Skeletal muscle tissue (tissue), 4 donors: Measurements from ENCODE around the gene ARHGAP32. TPM values are rescaled to one million over a fixed set of nuclear protein-coding genes. Genes with fewer than 3 reads are reported as not detected.
"Not testable (repeated sequence)": the region's sequence is repeated elsewhere in the genome, so short reads cannot be mapped to it uniquely, and the experiment has no call there.

Experiments used
- H3K27ac ChIP-seq: one replicate; pipeline ENCODE4 v1.7.0; 2013; ENCODE audit warnings: mild to moderate bottlenecking, low read depth, low read length, inconsistent platforms
- H3K27me3 ChIP-seq, 3 donors: one replicate each; pipeline ENCODE4 v1.7.0; 2013; ENCODE audit warnings: low read length in 3 of 3; ENCODE audit not compliant: control insufficient read depth in 3 of 3, insufficient read depth in 3 of 3
- H3K36me3 ChIP-seq, 3 donors: one replicate each; pipeline ENCODE4 v1.7.0; 2013; ENCODE audit warnings: low read length in 3 of 3; ENCODE audit not compliant: control insufficient read depth in 3 of 3, insufficient read depth in 3 of 3
- H3K4me1 ChIP-seq, 3 donors: one replicate each; pipeline ENCODE4 v1.7.0; 2013; ENCODE audit warnings: low read length in 3 of 3, mild to moderate bottlenecking in 3 of 3; ENCODE audit not compliant: control insufficient read depth in 3 of 3, insufficient read depth in 3 of 3
- H3K4me3 ChIP-seq, 3 donors: one replicate each; pipeline ENCODE4 v1.7.0; 2013; ENCODE audit warnings: low read length in 3 of 3
- H3K9ac ChIP-seq, 3 donors: one replicate each; pipeline ENCODE4 v1.7.0; 2013; ENCODE audit warnings: low read length in 3 of 3, mild to moderate bottlenecking in 3 of 3, moderate library complexity in 2 of 3, low read depth in 1 of 3
- H3K9me3 ChIP-seq, 3 donors: one replicate each; pipeline ENCODE4 v1.7.0; 2013; ENCODE audit warnings: low read length in 3 of 3; ENCODE audit not compliant: control insufficient read depth in 3 of 3
- total RNA-seq: library from RNA; depleted of rRNA; stranded (reverse); fragments of >200 nt; gene quantifications from one replicate; pipeline ENCODE4 v1.2.3, GENCODE V29; 2014
- donor health status: Osteomylitis.

The ARHGAP32 gene
- total RNA-seq, 1 donor from 2014 or later = 23.5 TPM

GRCh38 chr11:129018991-129019390 lies 173.1 kb downstream of the ARHGAP32 start:
- no peak overlapping the region for H3K9ac ChIP-seq
- H3K4me3 ChIP-seq = no peak overlapping the region
- H3K4me1 ChIP-seq = peaks cover 0 to 6% (median 2%) of the 10 kb centered on the region in 3 donors
- H3K36me3 ChIP-seq = no peaks in the 10 kb centered on the region
- no peak overlapping the region for H3K27ac ChIP-seq
- H3K27me3 ChIP-seq = no peaks in the 10 kb centered on the region
- H3K9me3 ChIP-seq = no peaks in the 10 kb centered on the region

DNA sequence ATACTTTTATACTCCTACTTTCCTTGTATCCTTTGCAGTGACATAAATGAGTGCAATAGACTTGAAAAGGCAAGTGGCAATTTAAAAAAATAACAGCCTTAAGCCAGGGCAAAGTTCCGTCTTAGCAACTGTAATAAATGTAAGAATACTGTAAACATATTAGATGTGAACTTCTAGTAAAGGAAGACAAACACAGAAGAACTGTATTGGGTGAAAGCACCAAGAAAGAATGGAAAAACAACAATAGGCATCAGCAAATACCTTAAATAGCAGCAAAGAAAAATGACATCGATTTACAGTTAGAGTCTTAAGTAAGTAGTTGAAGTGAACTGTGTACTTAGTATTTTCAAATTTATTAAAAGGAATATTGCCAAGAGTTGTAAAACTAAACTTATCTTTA lies 174.0 kb downstream of the ARHGAP32 start:
- Histone ChIP-seq H3K36me3 (no peaks in the 10 kb centered on the region), H3K4me3 (no peak overlapping the region), H3K9me3 (no peaks in the 10 kb centered on the region), H3K27me3 (no peaks in the 10 kb centered on the region), H3K9ac (no peak overlapping the region), H3K4me1 (peaks cover 0 to 6% (median 0%) of the 10 kb centered on the region in 3 donors), H3K27ac (no peak overlapping the region)

GRCh38 chr11:129013737-129014475 lies 178.2 kb downstream of the ARHGAP32 start:
- Histone ChIP-seq H3K27me3 (no peaks in the 10 kb centered on the region), H3K9me3 (no peaks in the 10 kb centered on the region), H3K4me3 (no peak overlapping the region), H3K4me1 (no peaks in the 10 kb centered on the region), H3K9ac (no peak overlapping the region), H3K36me3 (no peaks in the 10 kb centered on the region), H3K27ac (no peak overlapping the region)

DNA sequence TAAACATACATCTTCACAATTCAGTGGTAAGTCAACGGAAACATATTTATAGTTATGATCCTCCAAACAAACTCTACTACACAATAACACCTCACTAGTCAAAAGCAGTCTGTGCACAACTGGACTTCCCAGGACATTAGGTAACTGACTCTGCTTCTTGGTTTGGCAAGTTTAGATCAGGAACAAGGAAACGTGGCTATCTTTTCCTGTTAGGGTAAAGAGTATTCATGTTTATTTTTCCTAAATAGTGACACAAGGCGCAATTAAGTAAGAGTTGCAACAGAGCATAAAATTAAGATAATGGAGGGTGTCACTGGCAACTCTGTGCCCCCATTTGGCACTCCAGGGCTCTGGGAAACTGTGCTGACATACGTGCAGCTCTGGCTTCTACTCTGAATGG lies 179.2 kb downstream of the ARHGAP32 start:
- H3K4me3 ChIP-seq = no peak overlapping the region
- H3K36me3 ChIP-seq = no peaks in the 10 kb centered on the region
- H3K9me3 ChIP-seq = no peaks in the 10 kb centered on the region
- no peaks in the 10 kb centered on the region for H3K27me3 ChIP-seq
- H3K9ac ChIP-seq = no peak overlapping the region
- H3K27ac ChIP-seq = no peak overlapping the region
- H3K4me1 ChIP-seq = no peaks in the 10 kb centered on the region

- Histone ChIP-seq H3K36me3 (no peaks in the 10 kb centered on the region), H3K4me3 (no peak overlapping the region), H3K9me3 (peaks cover 0 to 2% (median 0%) of the 10 kb centered on the region in 3 donors), H3K9ac (no peak overlapping the region), H3K27ac (no peak overlapping the region), H3K27me3 (no peaks in the 10 kb centered on the region), H3K4me1 (no peaks in the 10 kb centered on the region)
Measured at GRCh38 chr11:129006161-129006560, 186.0 kb downstream of the ARHGAP32 start.

GRCh38 chr11:128999165-128999564 lies 193.0 kb downstream of the ARHGAP32 start:
- not testable (repeated sequence) for H3K9ac ChIP-seq, H3K4me3 ChIP-seq, H3K4me1 ChIP-seq, H3K36me3 ChIP-seq, H3K27me3 ChIP-seq, H3K27ac ChIP-seq, H3K9me3 ChIP-seq

DNA sequence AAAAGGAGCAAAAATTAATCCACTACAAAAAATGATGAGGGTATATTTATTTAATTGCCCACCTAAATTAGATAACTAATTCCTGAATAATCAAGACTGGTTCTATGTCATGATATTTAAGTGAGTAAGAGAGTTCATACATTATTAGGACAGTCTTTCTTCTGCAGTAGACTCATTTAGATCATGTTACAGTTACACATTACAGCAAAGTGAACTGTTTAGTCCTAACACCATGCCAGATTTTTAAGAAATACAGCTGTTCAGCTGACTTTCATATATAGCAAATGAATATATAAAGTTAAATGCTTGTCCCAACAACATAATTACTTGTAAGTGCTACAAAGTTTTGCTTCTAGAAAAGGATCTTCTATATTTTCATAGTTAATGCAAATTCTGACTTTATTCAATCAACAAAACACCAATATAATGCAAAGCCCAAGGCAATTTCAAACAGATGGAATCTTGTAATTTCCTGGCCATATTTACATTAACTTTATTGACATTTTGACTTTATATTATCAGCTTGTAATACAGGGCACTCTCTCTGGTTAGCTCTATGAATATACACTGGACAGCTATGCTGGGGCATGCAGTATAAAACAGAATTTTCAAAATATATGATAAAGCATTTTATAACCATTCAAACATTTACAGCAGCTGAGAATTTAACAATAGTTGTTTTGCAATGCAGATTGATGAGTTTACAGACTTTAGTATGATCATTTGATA lies 203.7 kb downstream of the ARHGAP32 start:
- no peak overlapping the region for H3K27ac ChIP-seq
- H3K9ac ChIP-seq = no peak overlapping the region
- H3K36me3 ChIP-seq = peaks cover 0 to 4% (median 2%) of the 10 kb centered on the region in 3 donors
- no peak overlapping the region for H3K4me3 ChIP-seq
- H3K9me3 ChIP-seq = no peaks in the 10 kb centered on the region
- H3K27me3 ChIP-seq = no peaks in the 10 kb centered on the region
- H3K4me1 ChIP-seq = no peaks in the 10 kb centered on the region

DNA sequence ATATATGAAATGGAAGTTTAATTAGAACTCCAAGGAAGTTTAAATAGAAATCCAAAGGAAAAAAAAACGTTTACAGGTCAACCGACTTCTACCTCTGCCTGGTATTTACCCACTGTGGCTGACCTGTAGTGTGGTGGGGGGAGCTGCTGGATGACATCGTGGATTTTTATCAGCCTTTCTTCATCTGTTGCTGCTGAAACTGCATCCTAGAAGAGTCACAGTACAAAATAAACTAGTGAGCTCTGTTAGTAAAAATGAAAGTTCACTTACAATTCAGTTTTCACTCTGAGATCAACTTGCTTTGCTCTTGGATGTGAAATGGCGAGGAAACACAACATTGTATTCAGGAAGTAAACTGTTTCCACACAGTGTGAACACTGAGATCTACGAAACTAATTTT lies 206.2 kb downstream of the ARHGAP32 start:
- Histone ChIP-seq H3K4me1 (no peaks in the 10 kb centered on the region), H3K36me3 (peaks cover 5 to 9% (median 6%) of the 10 kb centered on the region in 3 donors), H3K4me3 (no peak overlapping the region), H3K9me3 (no peaks in the 10 kb centered on the region), H3K27me3 (no peaks in the 10 kb centered on the region), H3K9ac (no peak overlapping the region), H3K27ac (no peak overlapping the region)

GRCh38 chr11:128983023-128983422 lies 209.1 kb downstream of the ARHGAP32 start:
- Histone ChIP-seq H3K27ac (no peak overlapping the region), H3K4me3 (no peak overlapping the region), H3K9ac (no peak overlapping the region), H3K36me3 (peaks cover 10 to 14% (median 11%) of the 10 kb centered on the region in 3 donors), H3K4me1 (no peaks in the 10 kb centered on the region), H3K9me3 (no peaks in the 10 kb centered on the region), H3K27me3 (no peaks in the 10 kb centered on the region)

DNA sequence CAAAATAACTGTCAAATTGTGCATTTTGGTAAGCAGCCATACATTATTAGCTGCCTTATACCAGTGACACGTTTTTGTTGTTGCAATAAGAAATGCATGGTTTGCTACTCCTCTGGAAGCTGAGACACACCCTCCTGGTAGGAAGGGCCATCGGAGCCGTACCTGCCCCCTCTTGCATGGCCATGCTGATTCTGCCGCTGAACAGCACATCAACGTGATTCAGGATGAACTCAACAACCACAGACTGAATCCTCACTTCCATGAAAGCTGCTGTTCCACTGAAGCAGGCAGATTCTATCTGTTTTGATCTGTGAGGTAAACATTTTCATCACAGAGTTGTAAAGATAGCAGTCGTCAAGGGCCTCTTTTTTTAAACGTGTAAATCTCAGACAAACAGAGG lies 210.9 kb downstream of the ARHGAP32 start:
- Histone ChIP-seq H3K27ac (no peak overlapping the region), H3K9me3 (no peaks in the 10 kb centered on the region), H3K27me3 (no peaks in the 10 kb centered on the region), H3K36me3 (peaks cover 10 to 19% (median 17%) of the 10 kb centered on the region in 3 donors), H3K9ac (no peak overlapping the region), H3K4me3 (no peak overlapping the region), H3K4me1 (no peaks in the 10 kb centered on the region)
